Uterus (tissue), 4 donors: Measurements from ENCODE around the gene TCHP. TPM values are rescaled to one million over a fixed set of nuclear protein-coding genes. Genes with fewer than 3 reads are reported as not detected.

Experiments
- DNase-seq, 2 donors: peaks; one replicate each; pipeline ENCODE4 v3.0.0-alpha.2; 2019 to 2020
- H3K27ac ChIP-seq, 2 donors: fragments of 200-600 bp; sonication (generic); 1 replicate in 1 of 2; 2 replicates in 1 of 2; pipeline ENCODE4 v1.5.1; 2016 to 2018
- H3K27me3 ChIP-seq, 2 donors: fragments of 200-600 bp; sonication (generic); one replicate each; pipeline ENCODE4 v1.5.1; 2018 to 2019; ENCODE audit warnings: control low read depth in 1 of 2
- H3K36me3 ChIP-seq, 2 donors: fragments of 200-600 bp; sonication (generic); one replicate each; pipeline ENCODE4 v1.5.1; 2019; ENCODE audit warnings: control low read depth in 1 of 2
- H3K4me1 ChIP-seq, 2 donors: fragments of 200-600 bp; sonication (generic); one replicate each; pipeline ENCODE4 v1.5.1; 2018 to 2019; ENCODE audit warnings: control low read depth in 1 of 2
- H3K4me3 ChIP-seq, 2 donors: fragments of 200-600 bp; sonication (generic); 1 replicate in 1 of 2; 2 replicates in 1 of 2; pipeline ENCODE4 v1.5.1; 2018 to 2019; ENCODE audit warnings: mild to moderate bottlenecking in 1 of 2
- H3K9me3 ChIP-seq, 2 donors: fragments of 200-600 bp; sonication (generic); one replicate each; pipeline ENCODE4 v1.5.1; 2019; ENCODE audit warnings: control low read depth in 1 of 2
- CTCF ChIP-seq, 4 experiments: fragments of 200-600 bp in 2 of 4; fragments of 450-650 bp in 2 of 4; sonication (generic) in 2 of 4; IDR thresholded peaks; one replicate each; pipeline ENCODE4 v1.5.1; 2016 to 2019; ENCODE audit warnings: antibody characterized with exemption in 4 of 4, mild to moderate bottlenecking in 2 of 4, moderate library complexity in 1 of 4
- POLR2A ChIP-seq, 2 donors: fragments of 450-650 bp; IDR thresholded peaks; one replicate each; pipeline ENCODE4 v1.6.1; 2016; ENCODE audit warnings: antibody characterized with exemption in 2 of 2, mild to moderate bottlenecking in 1 of 2, moderate library complexity in 1 of 2
- intact Hi-C: fragments of 100-400 bp; cut with DNase I; formaldehyde crosslinking; loops from one replicate; pipeline ENCODE4 v1.15.1; 2023; ENCODE audit warnings: low total_unique reads
- total RNA-seq, 4 donors: library from RNA; depleted of rRNA in 3 of 4; stranded (reverse); fragments of >200 nt in 3 of 4; gene quantifications; one replicate each; pipeline versions ENCODE4 v1.1.0 to v1.2.4, GENCODE V29; 2014 to 2023
- donor health status: DM: yes; HTN: yes; CAD: no.

Gene TCHP
- total RNA-seq, 4 donors from 2014 or later: 5.9 to 19.0 (median 12.8) TPM

GRCh38 chr12:109920261-109920780, 20.2 kb downstream of the TCHP start:
- Histone ChIP-seq H3K4me3 (no peak overlapping the region), H3K27ac (no peak overlapping the region), H3K4me1 (no peaks in the 10 kb centered on the region), H3K9me3 (no peaks in the 10 kb centered on the region), H3K36me3 (no peaks in the 10 kb centered on the region), H3K27me3 (no peaks in the 10 kb centered on the region)
- intact Hi-C loops: no loop called here
- TF ChIP-seq POLR2A (IDR thresholded peaks at IDR 0.05): no peak
- TF ChIP-seq CTCF (IDR thresholded peaks at IDR 0.05): no peak
- DNase-seq: no peak

GRCh38 chr12:109921982-109922381, 21.9 kb downstream of the TCHP start:
- Histone ChIP-seq H3K4me1 (no peaks in the 10 kb centered on the region), H3K27me3 (no peaks in the 10 kb centered on the region), H3K4me3 (no peak overlapping the region), H3K36me3 (no peaks in the 10 kb centered on the region), H3K9me3 (no peaks in the 10 kb centered on the region), H3K27ac (no peak overlapping the region)
- DNase-seq: no peak
- TF ChIP-seq CTCF (IDR thresholded peaks at IDR 0.05): no peak
- no peak for TF ChIP-seq POLR2A (IDR thresholded peaks at IDR 0.05)
- intact Hi-C loops: no loop called here

GRCh38 chr12:109923038-109923437, 23.0 kb downstream of the TCHP start:
- no peak for DNase-seq
- TF ChIP-seq CTCF (IDR thresholded peaks at IDR 0.05): no peak
- no peak for TF ChIP-seq POLR2A (IDR thresholded peaks at IDR 0.05)
- intact Hi-C loops: no loop called here

GRCh38 chr12:109923481-109924245, 23.6 kb downstream of the TCHP start:
- intact Hi-C loops: no loop called here
- H3K36me3 ChIP-seq: no peaks in the 10 kb centered on the region
- no peak overlapping the region for H3K27ac ChIP-seq
- H3K4me3 ChIP-seq: no peak overlapping the region
- DNase-seq: no peak
- no peaks in the 10 kb centered on the region for H3K4me1 ChIP-seq
- TF ChIP-seq POLR2A (IDR thresholded peaks at IDR 0.05) (no peak), CTCF (IDR thresholded peaks at IDR 0.05) (no peak)
- H3K27me3 ChIP-seq: no peaks in the 10 kb centered on the region
- no peaks in the 10 kb centered on the region for H3K9me3 ChIP-seq

More at GRCh38 chr12:109923038-109923437, 23.0 kb downstream of the TCHP start:
- Histone ChIP-seq H3K27me3 (no peaks in the 10 kb centered on the region), H3K9me3 (no peaks in the 10 kb centered on the region), H3K27ac (no peak overlapping the region), H3K4me3 (no peak overlapping the region), H3K4me1 (no peaks in the 10 kb centered on the region), H3K36me3 (no peaks in the 10 kb centered on the region)

GRCh38 chr12:109925185-109925840, 25.2 kb downstream of the TCHP start:
- intact Hi-C loops: no loop called here
- Histone ChIP-seq H3K27ac (no peak overlapping the region), H3K9me3 (no peaks in the 10 kb centered on the region), H3K27me3 (no peaks in the 10 kb centered on the region), H3K4me3 (no peak overlapping the region), H3K4me1 (no peaks in the 10 kb centered on the region), H3K36me3 (no peaks in the 10 kb centered on the region)
- TF ChIP-seq POLR2A (IDR thresholded peaks at IDR 0.05) (no peak), CTCF (IDR thresholded peaks at IDR 0.05) (no peak)
- DNase-seq: no peak
